Transverse colon (tissue), 4 donors: ENCODE data around the gene GFRA4. TPM values are rescaled to one million over a fixed set of nuclear protein-coding genes. Genes with fewer than 3 reads are reported as not detected.

Experiments used
- DNase-seq: peaks from one replicate; pipeline ENCODE4 v3.0.0-alpha.2; 2019
- H3K27ac ChIP-seq, 4 donors: fragments of 200-600 bp; sonication (generic); 2 replicates each; pipeline ENCODE4 v1.5.1; 2016 to 2018; ENCODE audit warnings: inconsistent platforms in 4 of 4
- H3K27me3 ChIP-seq: fragments of 200-600 bp; sonication (generic); 2 replicates; pipeline ENCODE4 v1.5.1; 2017; ENCODE audit warnings: inconsistent platforms
- H3K36me3 ChIP-seq, 4 donors: fragments of 200-600 bp; sonication (generic); 2 replicates each; pipeline ENCODE4 v1.5.1; 2017 to 2019; ENCODE audit warnings: inconsistent platforms in 4 of 4
- H3K4me1 ChIP-seq, 4 donors: fragments of 200-600 bp; sonication (generic); 2 replicates each; pipeline ENCODE4 v1.5.1; 2017 to 2020; ENCODE audit warnings: inconsistent platforms in 4 of 4
- H3K4me3 ChIP-seq, 4 donors: fragments of 200-600 bp; sonication (generic); 1 replicate in 1 of 4; 2 replicates in 3 of 4; pipeline versions ENCODE4 v1.5.1 to v1.6.1; 2017 to 2019; ENCODE audit warnings: inconsistent platforms in 4 of 4
- H3K9me3 ChIP-seq, 2 donors: fragments of 200-600 bp; sonication (generic); 2 replicates each; pipeline ENCODE4 v1.5.1; 2017 to 2019; ENCODE audit warnings: inconsistent platforms in 2 of 2
- CTCF ChIP-seq, 5 experiments: fragments of 200-600 bp in 3 of 5; fragments of 450-650 bp in 2 of 5; sonication (generic) in 3 of 5; IDR thresholded peaks; 1 replicate in 2 of 5; 2 replicates in 3 of 5; pipeline ENCODE4 v1.5.1; 2016 to 2017; ENCODE audit warnings: antibody characterized with exemption in 5 of 5, inconsistent platforms in 3 of 5, mild to moderate bottlenecking in 2 of 5, moderate library complexity in 1 of 5
- EP300 ChIP-seq: sonication (generic); formaldehyde crosslinking; IDR thresholded peaks from one replicate; pipeline ENCODE4 v1.6.1; 2017; ENCODE audit warnings: antibody characterized with exemption, low read depth
- POLR2A ChIP-seq: fragments of 450-650 bp; IDR thresholded peaks from one replicate; pipeline ENCODE4 v1.6.1; 2016; ENCODE audit warnings: antibody characterized with exemption, mild to moderate bottlenecking, moderate library complexity
- POLR2AphosphoS5 ChIP-seq, 3 donors: sonication (generic); formaldehyde crosslinking; IDR thresholded peaks; one replicate each; pipeline ENCODE4 v1.6.1; 2016; ENCODE audit warnings: antibody characterized with exemption in 3 of 3
- WGBS, 2 donors: methylation state at CpG; one replicate each; pipeline ENCODE4 v1.1.5; 2018; ENCODE audit warnings: low coverage in 1 of 2; 5-methylcytosine and 5-hydroxymethylcytosine counted together
- in situ Hi-C, 4 donors: fragments of 200-750 bp; cut with MboI; loops; one replicate each; pipeline versions ENCODE4 v1.15.0 to v1.15.1; 2017; ENCODE audit warnings: low sequenced_read_pairs in 3 of 4, low pct_ligation_motif_present in 1 of 4, low pct_unique_long_range_greater_than_20kb in 1 of 4
- intact Hi-C: fragments of 100-400 bp; cut with DNase I; formaldehyde crosslinking; loops from one replicate; pipeline ENCODE4 v1.15.1; 2023; ENCODE audit warnings: low total_unique reads
- total RNA-seq, 4 donors: library from RNA; depleted of rRNA; stranded (reverse); fragments of >200 nt; gene quantifications; one replicate each; pipeline ENCODE4 v1.1.0, GENCODE V29; 2016

Gene GFRA4
- total RNA-seq, 4 donors from 2014 or later = not detected

- Histone ChIP-seq H3K27ac (no peak overlapping the region), H3K9me3 (no peaks in the 10 kb centered on the region), H3K4me1 (no peaks in the 10 kb centered on the region), H3K36me3 (peaks cover 0 to 5% (median 0%) of the 10 kb centered on the region in 4 donors), H3K4me3 (no peak overlapping the region), H3K27me3 (no peaks in the 10 kb centered on the region)
- no peak for TF ChIP-seq POLR2AphosphoS5 (IDR thresholded peaks at IDR 0.05)
- no peak for TF ChIP-seq POLR2A
- TF ChIP-seq CTCF (IDR thresholded peaks at IDR 0.05) = no peak
- TF ChIP-seq EP300 = no peak
- intact Hi-C loops (no loop called here), in situ Hi-C loops (no loop called here)
- DNase-seq = no peak
- WGBS, 2 donors = 67 to 73% methylated on average over 6 to 9 of the region's 9 CpGs
These were observed 11.8 kb downstream of the GFRA4 start for GRCh38 chr20:3651204-3651962.

- no peaks in the 10 kb centered on the region for H3K9me3 ChIP-seq
- H3K4me1 ChIP-seq = no peaks in the 10 kb centered on the region
- in situ Hi-C loops = no loop called here
- 88 to 92% methylated on average over 8 to 9 of the region's 9 CpGs for WGBS, 2 donors
- intact Hi-C loops = no loop called here
- no peak overlapping the region for H3K27ac ChIP-seq
- no peak overlapping the region for H3K4me3 ChIP-seq
- no peaks in the 10 kb centered on the region for H3K27me3 ChIP-seq
- DNase-seq = no peak
- H3K36me3 ChIP-seq = peaks cover 0 to 5% (median 0%) of the 10 kb centered on the region in 4 donors
- TF ChIP-seq POLR2AphosphoS5 (IDR thresholded peaks at IDR 0.05) (no peak), CTCF (IDR thresholded peaks at IDR 0.05) (no peak), POLR2A (no peak), EP300 (no peak)
These were observed 14.2 kb downstream of the GFRA4 start for GRCh38 chr20:3648951-3649350.

GRCh38 chr20:3647473-3647872 lies 15.7 kb downstream of the GFRA4 start:
- Histone ChIP-seq H3K27me3 (no peaks in the 10 kb centered on the region), H3K4me1 (no peaks in the 10 kb centered on the region), H3K36me3 (peaks cover 0 to 5% (median 0%) of the 10 kb centered on the region in 4 donors), H3K27ac (no peak overlapping the region), H3K9me3 (no peaks in the 10 kb centered on the region), H3K4me3 (no peak overlapping the region)
- intact Hi-C loops = no loop called here
- no peak for TF ChIP-seq CTCF (IDR thresholded peaks at IDR 0.05)
- no peak for TF ChIP-seq POLR2A
- TF ChIP-seq POLR2AphosphoS5 (IDR thresholded peaks at IDR 0.05) = no peak
- TF ChIP-seq EP300 = no peak
- DNase-seq = no peak
- in situ Hi-C loops = no loop called here

GRCh38 chr20:3646651-3647050 lies 16.5 kb downstream of the GFRA4 start:
- no peaks in the 10 kb centered on the region for H3K9me3 ChIP-seq
- no peak for DNase-seq
- H3K36me3 ChIP-seq = peaks cover 0 to 5% (median 0%) of the 10 kb centered on the region in 4 donors
- in situ Hi-C loops = no loop called here
- intact Hi-C loops = no loop called here
- 83 to 95% methylated on average over 4 to 13 of the region's 13 CpGs for WGBS, 2 donors
- H3K27ac ChIP-seq = no peak overlapping the region
- no peak overlapping the region for H3K4me3 ChIP-seq
- TF ChIP-seq POLR2A = no peak
- no peaks in the 10 kb centered on the region for H3K27me3 ChIP-seq
- no peaks in the 10 kb centered on the region for H3K4me1 ChIP-seq

GRCh38 chr20:3646067-3646440 lies 17.1 kb downstream of the GFRA4 start:
- Histone ChIP-seq H3K27me3 (no peaks in the 10 kb centered on the region), H3K4me3 (no peak overlapping the region), H3K27ac (no peak overlapping the region), H3K4me1 (no peaks in the 10 kb centered on the region), H3K36me3 (peaks cover 0 to 5% (median 0%) of the 10 kb centered on the region in 4 donors), H3K9me3 (no peaks in the 10 kb centered on the region)
- intact Hi-C loops (no loop called here), in situ Hi-C loops (no loop called here)
- no peak for TF ChIP-seq CTCF (IDR thresholded peaks at IDR 0.05)
- no peak for TF ChIP-seq POLR2AphosphoS5 (IDR thresholded peaks at IDR 0.05)
- TF ChIP-seq POLR2A = no peak
- TF ChIP-seq EP300 = no peak
- 75 to 83% methylated on average over 2 to 5 of the region's 5 CpGs for WGBS, 2 donors
- DNase-seq = no peak
